Hindlimb muscle (tissue), 1 donor: ENCODE results near the gene FABP2. TPM values are rescaled to one million over a fixed set of nuclear protein-coding genes. Genes with fewer than 3 reads are reported as not detected.
"Not testable (repeated sequence)": the region's sequence is repeated elsewhere in the genome, so short reads cannot be mapped to it uniquely, and the experiment has no call there.

Source experiments
- DNase-seq: peaks from one replicate; pipeline ENCODE4 v3.0.0-alpha.2; 2013
- polyA plus RNA-seq: library from polyadenylated mRNA; unstranded; fragments of 120-200 nt; gene quantifications from one replicate; pipeline ENCODE4 v1.2.1, GENCODE V29; 2013; ENCODE audit not compliant: insufficient read length

FABP2 gene
- polyA plus RNA-seq, 1 donor: not detected

DNA sequence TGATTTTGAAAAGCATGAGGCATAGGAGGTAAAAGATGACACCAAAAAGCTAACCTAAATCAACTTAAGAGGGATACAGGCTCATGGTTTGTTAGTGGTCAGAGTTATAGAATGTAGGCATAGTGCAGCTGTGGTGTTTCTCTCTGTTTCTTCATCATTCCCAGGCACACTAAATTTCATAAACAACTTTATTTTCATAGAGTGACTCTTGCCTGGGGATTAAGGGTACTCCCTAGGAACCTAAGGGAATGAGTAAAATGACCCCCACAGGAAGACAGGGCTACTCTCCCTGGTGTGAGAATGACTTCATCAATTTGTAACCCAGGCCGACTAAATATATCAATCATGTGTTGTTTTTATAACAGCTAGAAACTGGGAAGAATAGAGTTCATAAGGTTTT lies 11.1 kb downstream of the FABP2 start:
- no peak for DNase-seq

GRCh38 chr4:119307606-119308005 lies 14.3 kb downstream of the FABP2 start:
- no peak for DNase-seq

DNA sequence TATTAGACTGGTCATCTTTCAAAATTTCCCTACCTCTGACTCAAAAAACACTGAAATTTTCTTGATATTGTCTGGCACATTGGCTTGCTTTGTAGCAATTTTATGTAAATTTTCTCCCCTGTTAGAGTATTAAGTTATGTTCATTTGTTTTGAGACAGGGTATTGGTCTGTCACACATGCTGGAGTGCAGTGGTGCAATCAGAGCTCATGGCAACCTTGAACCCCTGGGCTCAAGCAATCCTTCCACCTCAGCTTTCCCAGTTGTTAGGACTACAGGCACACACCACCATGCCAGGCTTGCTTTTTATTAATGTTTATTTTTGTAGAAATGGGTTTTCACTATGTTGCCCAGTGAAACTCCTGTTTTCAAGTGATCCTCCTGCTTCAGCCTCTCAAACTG lies 17.5 kb downstream of the FABP2 start:
- no peak for DNase-seq

- DNase-seq: no peak
Observed at GRCh38 chr4:119303587-119304305, 18.2 kb downstream of the FABP2 start.

- DNase-seq: no peak
Observed at GRCh38 chr4:119302073-119302832, 19.7 kb downstream of the FABP2 start.

GRCh38 chr4:119300101-119300978 lies 21.6 kb downstream of the FABP2 start:
- DNase-seq: peak; percentile 90

DNA sequence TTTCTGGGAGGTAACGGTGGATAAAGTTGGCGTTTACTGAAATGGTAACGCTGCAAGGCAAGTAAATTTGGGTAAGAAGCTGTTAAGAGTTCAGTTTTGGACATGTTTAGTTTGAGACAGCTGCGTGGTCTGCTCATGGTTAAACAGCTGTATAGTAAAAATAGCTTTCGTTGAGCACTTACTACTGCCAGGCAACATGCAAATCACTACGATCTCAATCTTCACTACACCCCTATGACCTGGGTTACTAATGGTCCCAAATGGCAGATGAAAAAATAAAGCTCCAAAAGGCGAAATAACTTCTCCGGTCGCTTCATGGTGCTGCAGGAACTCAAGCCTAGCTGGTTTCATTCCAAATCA lies 22.2 kb downstream of the FABP2 start:
- no peak for DNase-seq

DNA sequence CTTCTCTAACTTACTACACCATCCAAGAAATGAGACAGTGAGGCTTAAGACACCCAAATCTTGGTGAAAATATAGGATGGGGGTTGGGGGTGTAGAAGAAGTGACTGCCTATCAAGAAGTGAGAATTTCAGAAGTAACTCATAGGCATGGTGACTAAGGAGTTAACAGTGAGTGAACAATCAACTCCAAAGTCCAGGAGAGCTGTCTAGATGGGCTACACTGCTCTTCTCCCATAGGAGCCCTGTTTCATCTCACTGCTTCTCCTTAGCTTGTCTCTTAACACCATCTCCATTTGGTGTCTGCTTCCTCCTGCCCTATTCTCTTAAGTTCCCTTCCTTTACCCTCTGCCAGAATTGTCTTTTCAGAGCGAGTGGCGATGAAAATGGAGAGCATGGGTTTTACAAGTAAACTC lies 22.7 kb downstream of the FABP2 start:
- no peak for DNase-seq

GRCh38 chr4:119297795-119298194 lies 24.1 kb downstream of the FABP2 start:
- DNase-seq: no peak

GRCh38 chr4:119296356-119296755 lies 25.6 kb downstream of the FABP2 start:
- DNase-seq: no peak

GRCh38 chr4:119290598-119290997 lies 31.3 kb downstream of the FABP2 start:
- DNase-seq: no peak

- no peak for DNase-seq
Observed at GRCh38 chr4:119289313-119289712, 32.6 kb downstream of the FABP2 start.

DNA sequence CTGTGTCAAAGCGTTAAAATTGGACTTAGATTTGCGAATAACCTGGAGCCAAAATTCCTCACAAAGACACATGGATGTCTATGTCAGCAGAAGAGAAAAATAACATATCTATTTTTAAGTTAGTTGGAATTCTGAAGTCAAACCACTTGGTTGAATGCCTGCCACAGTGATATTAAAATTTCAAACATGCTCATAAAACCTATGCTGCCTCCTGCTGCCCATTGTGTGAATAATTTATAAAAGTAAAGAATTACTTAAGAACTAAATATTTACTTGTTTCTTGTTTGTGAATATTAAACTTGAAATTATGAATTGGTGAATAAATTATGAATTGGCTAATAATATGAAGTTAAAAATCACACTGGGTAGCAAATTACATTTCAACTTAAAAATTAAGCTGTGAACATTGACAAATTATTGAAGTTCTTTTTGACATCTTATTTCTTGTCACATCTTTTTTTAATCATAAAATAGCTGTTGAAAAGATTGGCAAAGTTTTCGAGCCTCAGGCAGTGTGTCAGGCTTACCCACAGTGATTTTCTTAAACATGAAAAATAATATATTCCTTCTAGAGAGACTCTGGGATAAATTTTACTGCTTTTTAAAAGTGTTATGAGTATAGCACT lies 35.4 kb downstream of the FABP2 start:
- peak; percentile 54 for DNase-seq

DNA sequence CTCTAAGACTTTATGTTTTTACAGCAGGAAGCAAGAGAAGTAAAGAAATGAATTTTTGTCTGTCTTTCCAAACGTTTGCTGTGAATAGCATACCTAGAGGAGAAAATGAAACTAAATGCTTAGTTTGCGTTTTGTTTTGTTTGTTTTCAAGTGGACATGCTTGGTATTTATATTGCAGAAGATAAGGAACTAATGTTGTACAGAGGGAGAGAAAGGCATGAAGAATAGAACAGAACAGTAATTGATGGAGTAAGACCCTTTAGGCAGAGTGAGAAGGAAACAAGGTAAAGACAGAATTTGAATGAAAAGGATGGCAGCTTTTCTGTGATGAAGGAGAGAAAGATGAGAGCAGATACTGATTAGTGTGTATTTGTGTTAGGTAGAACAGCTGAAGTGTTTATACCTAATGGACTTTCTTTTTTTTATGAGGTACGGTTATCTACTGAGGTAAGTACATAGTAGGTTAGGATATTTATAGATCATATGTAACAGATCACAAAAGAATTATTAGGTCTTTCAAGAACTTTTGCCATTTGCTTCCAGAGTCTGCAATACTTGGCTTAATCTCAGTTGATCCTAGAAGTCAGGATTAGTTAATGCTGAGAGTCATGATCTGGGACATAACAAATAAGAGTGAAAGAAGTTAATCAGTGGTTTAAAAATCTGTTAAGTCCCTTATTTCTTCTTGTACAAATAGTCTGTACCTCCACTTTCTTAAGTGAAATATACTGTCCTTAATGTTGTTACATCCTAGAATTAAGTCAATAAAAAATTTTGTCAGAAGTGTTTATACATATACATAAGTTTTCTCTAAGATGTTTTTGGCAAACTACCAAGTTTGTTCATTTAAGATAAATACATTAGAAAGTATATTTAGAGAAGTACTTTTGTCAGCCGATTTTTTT lies 36.8 kb downstream of the FABP2 start:
- no peak for DNase-seq

- DNase-seq: no peak
Observed at GRCh38 chr4:119281393-119281792, 40.5 kb downstream of the FABP2 start.

- not testable (repeated sequence) for DNase-seq
Observed at GRCh38 chr4:119279945-119280344, 42.0 kb downstream of the FABP2 start.

- DNase-seq: not testable (repeated sequence)
Observed at GRCh38 chr4:119279541-119279940, 42.4 kb downstream of the FABP2 start.

DNA sequence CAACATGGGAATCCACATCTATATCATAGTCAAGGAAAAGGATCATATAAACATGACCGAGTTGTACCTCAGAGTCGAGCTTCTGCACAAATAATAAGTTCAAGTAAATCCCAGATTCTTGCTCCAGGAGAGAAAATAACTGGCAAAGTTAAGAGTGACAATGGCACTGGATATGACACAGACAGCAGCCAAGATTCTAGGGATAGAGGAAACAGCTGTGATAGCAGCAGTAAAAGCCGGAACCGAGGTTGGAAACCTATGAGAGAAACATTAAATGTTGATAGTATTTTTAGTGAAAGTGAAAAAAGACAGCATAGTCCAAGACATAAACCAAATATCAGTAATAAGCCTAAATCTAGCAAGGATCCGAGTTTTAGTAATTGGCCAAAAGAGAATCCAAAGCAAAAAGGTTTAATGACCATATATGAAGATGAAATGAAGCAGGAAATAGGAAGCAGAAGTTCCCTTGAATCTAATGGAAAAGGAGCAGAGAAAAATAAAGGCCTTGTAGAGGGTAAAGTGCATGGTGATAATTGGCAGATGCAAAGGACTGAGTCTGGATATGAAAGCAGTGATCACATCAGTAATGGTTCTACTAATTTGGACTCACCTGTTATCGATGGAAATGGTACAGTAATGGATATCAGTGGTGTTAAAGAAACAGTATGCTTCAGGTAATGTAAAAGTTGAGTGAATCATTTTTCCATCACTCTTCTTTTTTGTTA lies 50.4 kb downstream of the FABP2 start:
- DNase-seq: no peak

DNA sequence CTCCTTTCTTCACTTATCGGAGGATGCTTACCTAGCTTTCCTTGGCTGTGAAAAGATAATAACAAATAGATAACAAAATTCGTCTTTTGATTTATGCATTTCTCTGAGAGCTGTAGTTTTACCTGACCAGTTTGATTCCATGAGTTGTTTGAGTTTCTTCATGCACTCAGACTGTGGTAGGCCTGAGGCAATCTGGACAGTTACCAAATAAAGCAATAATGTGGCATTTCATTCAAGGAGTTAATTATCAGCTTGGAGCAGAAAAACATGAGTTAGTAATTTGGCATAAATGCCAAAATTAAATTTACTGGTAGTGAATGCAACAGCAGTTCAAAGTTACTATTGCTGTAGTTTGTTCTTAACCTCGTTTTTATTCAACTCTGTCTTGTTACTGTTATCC lies 53.5 kb downstream of the FABP2 start:
- DNase-seq: no peak
